ENCODE results near the gene LDHAL6B. TPM values are rescaled to one million over a fixed set of nuclear protein-coding genes. Genes with fewer than 3 reads are reported as not detected.

The LDHAL6B gene
- total and polyA plus RNA-seq, 2 donors (not counting 1 experiment from before 2014, with no cell fraction given), result not detected

GRCh38 chr15:59157840-59158700 lies 48.6 kb upstream of the LDHAL6B start:
- no peaks in the 10 kb centered on the region for H3K9me3 ChIP-seq (ENCODE audit: control insufficient read depth, insufficient read depth, low read depth, low read length)
- H3K27ac ChIP-seq (ENCODE audit: insufficient read depth, low read length), result no peak overlapping the region
- DNase-seq (ENCODE audit: low read depth in 2 of 2), result no peak
- no peak overlapping the region for H3K4me2 ChIP-seq (ENCODE audit: extremely low read depth, insufficient read depth, low read length)
- peaks cover 18% of the 10 kb centered on the region for H3K36me3 ChIP-seq (ENCODE audit: control insufficient read depth, insufficient read depth, low read length)
- no peaks in the 10 kb centered on the region for H3K4me1 ChIP-seq (ENCODE audit: control insufficient read depth, extremely low read depth, insufficient read depth, low read length)
- no peak overlapping the region for H2AFZ ChIP-seq (ENCODE audit: low read length)
- no peak for TF ChIP-seq EZH2 (IDR thresholded peaks at IDR 0.05; ENCODE audit: low read length, missing control alignments)
- no peak for TF ChIP-seq CTCF (conservative IDR thresholded peaks at IDR 0.05 in 1 of 2, IDR thresholded peaks at IDR 0.05 in 1 of 2; ENCODE audit: low read depth in 1 of 2, low read length in 2 of 2)
- H4K20me1 ChIP-seq (ENCODE audit: control insufficient read depth, extremely low read depth, insufficient read depth, low read length), result no peaks in the 10 kb centered on the region
- H3K4me3 ChIP-seq (replicated peaks in 1 of 4; ENCODE audit: control extremely low read depth in 1 of 4, insufficient read depth in 1 of 4, low read depth in 3 of 4, low read length in 4 of 4), result no peak overlapping the region
- no peak overlapping the region for H3K9ac ChIP-seq (ENCODE audit: insufficient read depth, low read length)
- no peaks in the 10 kb centered on the region for H3K27me3 ChIP-seq (ENCODE audit: control insufficient read depth, insufficient read depth, low read length)
- no peaks in the 10 kb centered on the region for H3K79me2 ChIP-seq (ENCODE audit: control insufficient read depth, insufficient read depth, low read length)

- Histone ChIP-seq H3K4me2 (ENCODE audit: extremely low read depth, insufficient read depth, low read length) (no peak overlapping the region), H3K27me3 (ENCODE audit: control insufficient read depth, insufficient read depth, low read length) (no peaks in the 10 kb centered on the region), H4K20me1 (ENCODE audit: control insufficient read depth, extremely low read depth, insufficient read depth, low read length) (no peaks in the 10 kb centered on the region), H3K9ac (ENCODE audit: insufficient read depth, low read length) (no peak overlapping the region), H3K79me2 (ENCODE audit: control insufficient read depth, insufficient read depth, low read length) (no peaks in the 10 kb centered on the region), H3K27ac (ENCODE audit: insufficient read depth, low read length) (no peak overlapping the region), H3K4me3 (replicated peaks in 1 of 4; ENCODE audit: control extremely low read depth in 1 of 4, insufficient read depth in 1 of 4, low read depth in 3 of 4, low read length in 4 of 4) (no peak overlapping the region), H3K4me1 (ENCODE audit: control insufficient read depth, extremely low read depth, insufficient read depth, low read length) (no peaks in the 10 kb centered on the region), H3K36me3 (ENCODE audit: control insufficient read depth, insufficient read depth, low read length) (peaks cover 18% of the 10 kb centered on the region), H3K9me3 (ENCODE audit: control insufficient read depth, insufficient read depth, low read depth, low read length) (no peaks in the 10 kb centered on the region), H2AFZ (ENCODE audit: low read length) (no peak overlapping the region)
- DNase-seq (ENCODE audit: low read depth in 2 of 2), result no peak
- no peak for TF ChIP-seq EZH2 (IDR thresholded peaks at IDR 0.05; ENCODE audit: low read length, missing control alignments)
- TF ChIP-seq CTCF (conservative IDR thresholded peaks at IDR 0.05 in 1 of 2, IDR thresholded peaks at IDR 0.05 in 1 of 2; ENCODE audit: low read depth in 1 of 2, low read length in 2 of 2), result no peak
These were observed 48.0 kb upstream of the LDHAL6B start for GRCh38 chr15:59158701-59159034.

GRCh38 chr15:59159210-59159609 lies 47.4 kb upstream of the LDHAL6B start:
- H3K9me3 ChIP-seq (ENCODE audit: control insufficient read depth, insufficient read depth, low read depth, low read length), result no peaks in the 10 kb centered on the region
- H3K36me3 ChIP-seq (ENCODE audit: control insufficient read depth, insufficient read depth, low read length), result peaks cover 18% of the 10 kb centered on the region
- H2AFZ ChIP-seq (ENCODE audit: low read length), result no peak overlapping the region
- no peaks in the 10 kb centered on the region for H3K4me1 ChIP-seq (ENCODE audit: control insufficient read depth, extremely low read depth, insufficient read depth, low read length)
- TF ChIP-seq EZH2 (IDR thresholded peaks at IDR 0.05; ENCODE audit: low read length, missing control alignments) (no peak), CTCF (conservative IDR thresholded peaks at IDR 0.05 in 1 of 2, IDR thresholded peaks at IDR 0.05 in 1 of 2; ENCODE audit: low read depth in 1 of 2, low read length in 2 of 2) (no peak)
- H3K9ac ChIP-seq (ENCODE audit: insufficient read depth, low read length), result no peak overlapping the region
- H3K4me3 ChIP-seq (replicated peaks in 1 of 4; ENCODE audit: control extremely low read depth in 1 of 4, insufficient read depth in 1 of 4, low read depth in 3 of 4, low read length in 4 of 4), result no peak overlapping the region
- no peak overlapping the region for H3K27ac ChIP-seq (ENCODE audit: insufficient read depth, low read length)
- no peaks in the 10 kb centered on the region for H3K79me2 ChIP-seq (ENCODE audit: control insufficient read depth, insufficient read depth, low read length)
- no peaks in the 10 kb centered on the region for H3K27me3 ChIP-seq (ENCODE audit: control insufficient read depth, insufficient read depth, low read length)
- DNase-seq (ENCODE audit: low read depth in 2 of 2), result no peak
- no peaks in the 10 kb centered on the region for H4K20me1 ChIP-seq (ENCODE audit: control insufficient read depth, extremely low read depth, insufficient read depth, low read length)
- H3K4me2 ChIP-seq (ENCODE audit: extremely low read depth, insufficient read depth, low read length), result no peak overlapping the region

Measured in fibroblast of lung (primary cell).